K562 (cell line): Measurements from ENCODE around the gene CDC45. TPM values are rescaled to one million over a fixed set of nuclear protein-coding genes. Genes with fewer than 3 reads are reported as not detected.

ENCODE experiments used
- CBFA2T2 ChIP-seq: fragments of 450-650 bp; conservative IDR thresholded peaks from 2 replicates; pipeline ENCODE4 v1.6.1; 2017; ENCODE audit warnings: mild to moderate bottlenecking
- ERF ChIP-seq: fragments of 450-650 bp; formaldehyde crosslinking; IDR thresholded peaks from 2 replicates; pipeline ENCODE4 v1.4.0; 2020; ENCODE audit warnings: mild to moderate bottlenecking, mixed read lengths
- FIP1L1 ChIP-seq: fragments of 200-400 bp; formaldehyde crosslinking; IDR thresholded peaks from 2 replicates; pipeline ENCODE4 v1.6.1; 2018; ENCODE audit warnings: mild to moderate bottlenecking, low read depth, low read length; ENCODE audit not compliant: poor library complexity, severe bottlenecking
- HDAC1 ChIP-seq, 2 experiments: fragments of 450-650 bp; IDR thresholded peaks; 2 replicates each; pipeline ENCODE4 v1.6.1; 2016 to 2017; ENCODE audit warnings: inconsistent platforms in 1 of 2, mild to moderate bottlenecking in 1 of 2, moderate library complexity in 1 of 2
- HIVEP1 ChIP-seq: fragments of 250-450 bp; sonication (Bioruptor Pico); IDR thresholded peaks from 2 replicates; pipeline ENCODE4 v1.4.0; 2020; ENCODE audit warnings: mild to moderate bottlenecking
- HMG20A ChIP-seq: fragments of 450-650 bp; formaldehyde crosslinking; conservative IDR thresholded peaks from 2 replicates; pipeline ENCODE4 v1.4.0; 2020; ENCODE audit warnings: mild to moderate bottlenecking, mixed read lengths
- ILF3 ChIP-seq: fragments of 450-650 bp; IDR thresholded peaks from 2 replicates; pipeline ENCODE4 v1.6.1; 2018; ENCODE audit warnings: antibody characterized with exemption, mild to moderate bottlenecking, moderate library complexity, borderline replicate concordance
- IRF2 ChIP-seq: sonication (generic); formaldehyde crosslinking; IDR thresholded peaks from 2 replicates; pipeline ENCODE4 v1.8.1; 2022; ENCODE audit warnings: mild to moderate bottlenecking, missing genetic modification reagents
- MED1 ChIP-seq: sonication (generic); formaldehyde crosslinking; IDR thresholded peaks from 2 replicates; pipeline ENCODE4 v1.8.1; 2023; ENCODE audit warnings: missing genetic modification reagents, borderline replicate concordance
- MEF2D ChIP-seq: conservative IDR thresholded peaks from 2 replicates; pipeline ENCODE4 v1.6.1; 2016; ENCODE audit warnings: low read depth, missing genetic modification characterization, missing compliant biosample characterization
- NR2C2 ChIP-seq, 2 experiments: fragments of 200-800 bp in 1 of 2; sonication (Bioruptor generic) in 1 of 2; sonication (generic) in 1 of 2; formaldehyde crosslinking in 1 of 2; IDR thresholded peaks; 2 replicates each; pipeline versions ENCODE4 v1.6.1 to v1.8.0; 2016 to 2022; ENCODE audit warnings: mild to moderate bottlenecking in 1 of 2, missing compliant biosample characterization in 1 of 2, missing genetic modification characterization in 1 of 2, missing genetic modification reagents in 1 of 2
- PHF8 ChIP-seq: fragments of 200-600 bp; sonication (generic); IDR thresholded peaks from 2 replicates; pipeline ENCODE4 v1.6.1; 2012; ENCODE audit warnings: mixed run types, mild to moderate bottlenecking, inconsistent platforms, low read length, moderate library complexity, borderline replicate concordance
- SETDB1 ChIP-seq: IDR thresholded peaks from one replicate; pipeline ENCODE4 v1.6.1; 2012; ENCODE audit warnings: low read length, control low read depth, inconsistent platforms
- SREBF1 ChIP-seq: fragments of 150-350 bp; IDR thresholded peaks from 2 replicates; pipeline ENCODE4 v1.6.1; 2014; ENCODE audit warnings: antibody characterized with exemption, low read depth, low read length, borderline replicate concordance
- TAF9B ChIP-seq: fragments of 450-650 bp; IDR thresholded peaks from 2 replicates; pipeline ENCODE4 v1.6.1; 2018; ENCODE audit warnings: mild to moderate bottlenecking; ENCODE audit not compliant: partially characterized antibody
- ZNF696 ChIP-seq: fragments of 250-450 bp; sonication (Bioruptor Pico); conservative IDR thresholded peaks from 2 replicates; pipeline ENCODE4 v1.4.0; 2020; ENCODE audit warnings: mild to moderate bottlenecking, moderate library complexity
- polyA plus RNA-seq, 8 experiments: library from polyadenylated mRNA; depleted of rRNA in 4 of 8; stranded (reverse) in 5 of 8; unstranded in 3 of 8; fragments of >200 nt; fragmentation: Nextera tagmentation in 2 of 8; fragmentation: Illumina TruSeq in 1 of 8; extraction: Ambion mirVana in 2 of 8; extraction: Trizol in 1 of 8; gene quantifications; 2 replicates each; pipeline versions ENCODE4 v1.2.1 to v1.2.3, GENCODE V29; 2011 to 2014; ENCODE audit warnings: inconsistent platforms in 1 of 8, missing spikeins in 1 of 8
- total RNA-seq, 7 experiments: library from RNA; depleted of rRNA in 6 of 7; stranded (reverse); fragments of >200 nt in 6 of 7; fragmentation: Illumina TruSeq in 2 of 7; extraction: Trizol in 2 of 7; gene quantifications; 2 replicates each; pipeline versions ENCODE4 v1.2.1 to v1.2.3, GENCODE V29; 2011 to 2021; ENCODE audit warnings: low replicate concordance in 1 of 7
- TF ChIP-seq, protein P1 (sequence below): fragments of 450-650 bp; IDR thresholded peaks from 2 replicates; pipeline ENCODE4 v1.6.1; 2016; ENCODE audit warnings: missing biosample characterization, missing genetic modification characterization
- TF ChIP-seq, protein P2 (sequence below), 2 experiments: fragments of 450-650 bp in 1 of 2; sonication (generic) in 1 of 2; formaldehyde crosslinking in 1 of 2; IDR thresholded peaks in 1 of 2; conservative IDR thresholded peaks in 1 of 2; 2 replicates each; pipeline versions ENCODE4 v1.6.1 to v1.8.1; 2016 to 2023; ENCODE audit warnings: mild to moderate bottlenecking in 2 of 2, moderate library complexity in 2 of 2, inconsistent platforms in 1 of 2, missing genetic modification reagents in 1 of 2
- TF ChIP-seq, protein P3 (sequence below): fragments of 250-450 bp; sonication (Bioruptor Pico); IDR thresholded peaks from 2 replicates; pipeline ENCODE4 v1.5.0; 2021
- TF ChIP-seq, protein P4 (sequence below): fragments of 450-650 bp; IDR thresholded peaks from 2 replicates; pipeline ENCODE4 v1.6.1; 2016; ENCODE audit warnings: antibody characterized with exemption
- TF ChIP-seq, protein P5 (sequence below), 2 experiments: fragments of 200-800 bp in 1 of 2; sonication (Bioruptor generic) in 1 of 2; sonication (generic) in 1 of 2; formaldehyde crosslinking in 1 of 2; IDR thresholded peaks in 1 of 2; conservative IDR thresholded peaks in 1 of 2; 2 replicates each; pipeline versions ENCODE4 v1.5.0 to v1.6.1; 2016 to 2020; ENCODE audit warnings: missing compliant biosample characterization in 1 of 2, missing genetic modification characterization in 1 of 2, missing genetic modification reagents in 1 of 2

Gene CDC45
- total and polyA plus RNA-seq, 9 of the 15 experiments (the other 6 are each of a cell fraction or from before 2014, with no cell fraction given): 251 to 580 (median 410) TPM

DNA sequence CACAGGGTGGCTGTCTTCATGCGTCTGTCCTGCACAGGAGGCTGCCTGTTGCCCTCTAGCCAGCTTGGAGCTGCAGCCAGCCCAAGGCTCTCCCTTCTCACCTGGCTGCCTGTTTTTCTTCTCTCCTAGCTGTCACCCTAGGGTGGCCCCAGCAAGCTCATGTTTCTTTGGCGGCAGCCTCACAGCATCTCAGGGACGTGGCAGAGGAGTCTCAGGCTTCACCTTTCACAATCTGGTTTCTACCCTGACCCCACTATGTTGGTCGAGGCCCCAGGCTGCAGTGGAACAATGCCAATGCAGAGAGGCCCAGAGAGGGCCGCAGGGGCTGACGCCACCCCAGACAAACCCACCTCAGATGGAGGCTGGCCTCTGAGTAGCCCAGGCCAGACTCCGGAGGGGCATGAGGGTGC, 47.0 kb downstream of the CDC45 start (continued):
- peak; percentile 7 for TF ChIP-seq SETDB1
- TF ChIP-seq NR2C2 (CRISPR knock-in tag; IDR thresholded peaks at IDR 0.05): 0 out of 2 replicates have a peak, but pooled peaks have one; percentile 17
- no peak for TF ChIP-seq NR2C2 (tag; IDR thresholded peaks at IDR 0.05)
- no peak for TF ChIP-seq ILF3
- TF ChIP-seq ERF (CRISPR knock-in tag): no peak
- TF ChIP-seq, protein P1, sequence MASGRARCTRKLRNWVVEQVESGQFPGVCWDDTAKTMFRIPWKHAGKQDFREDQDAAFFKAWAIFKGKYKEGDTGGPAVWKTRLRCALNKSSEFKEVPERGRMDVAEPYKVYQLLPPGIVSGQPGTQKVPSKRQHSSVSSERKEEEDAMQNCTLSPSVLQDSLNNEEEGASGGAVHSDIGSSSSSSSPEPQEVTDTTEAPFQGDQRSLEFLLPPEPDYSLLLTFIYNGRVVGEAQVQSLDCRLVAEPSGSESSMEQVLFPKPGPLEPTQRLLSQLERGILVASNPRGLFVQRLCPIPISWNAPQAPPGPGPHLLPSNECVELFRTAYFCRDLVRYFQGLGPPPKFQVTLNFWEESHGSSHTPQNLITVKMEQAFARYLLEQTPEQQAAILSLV (tag): no peak
- TF ChIP-seq PHF8: 0 out of 2 replicates have a peak, but pooled peaks have one; percentile 16
- TF ChIP-seq MEF2D (tag): no peak
- TF ChIP-seq HDAC1 (IDR thresholded peaks at IDR 0.05): no peak
- peak; percentile 59; the same call in 1 of the 2 replicates for TF ChIP-seq IRF2 (CRISPR knock-in tag)
- TF ChIP-seq, protein P2, sequence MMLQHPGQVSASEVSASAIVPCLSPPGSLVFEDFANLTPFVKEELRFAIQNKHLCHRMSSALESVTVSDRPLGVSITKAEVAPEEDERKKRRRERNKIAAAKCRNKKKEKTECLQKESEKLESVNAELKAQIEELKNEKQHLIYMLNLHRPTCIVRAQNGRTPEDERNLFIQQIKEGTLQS (IDR thresholded peaks at IDR 0.05): no peak
- TF ChIP-seq, protein P2 (CRISPR knock-in tag; conservative IDR thresholded peaks at IDR 0.05): no peak
- no peak for TF ChIP-seq HMG20A (CRISPR knock-in tag)
- TF ChIP-seq HIVEP1 (CRISPR knock-in tag): no peak
- TF ChIP-seq MED1: peak; percentile 44; the same call in 1 of the 2 replicates
- no peak for TF ChIP-seq SREBF1
- TF ChIP-seq CBFA2T2: no peak
- TF ChIP-seq, protein P3, sequence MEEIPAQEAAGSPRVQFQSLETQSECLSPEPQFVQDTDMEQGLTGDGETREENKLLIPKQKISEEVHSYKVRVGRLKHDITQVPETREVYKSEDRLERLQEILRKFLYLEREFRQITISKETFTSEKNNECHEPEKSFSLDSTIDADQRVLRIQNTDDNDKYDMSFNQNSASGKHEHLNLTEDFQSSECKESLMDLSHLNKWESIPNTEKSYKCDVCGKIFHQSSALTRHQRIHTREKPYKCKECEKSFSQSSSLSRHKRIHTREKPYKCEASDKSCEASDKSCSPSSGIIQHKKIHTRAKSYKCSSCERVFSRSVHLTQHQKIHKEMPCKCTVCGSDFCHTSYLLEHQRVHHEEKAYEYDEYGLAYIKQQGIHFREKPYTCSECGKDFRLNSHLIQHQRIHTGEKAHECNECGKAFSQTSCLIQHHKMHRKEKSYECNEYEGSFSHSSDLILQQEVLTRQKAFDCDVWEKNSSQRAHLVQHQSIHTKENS (CRISPR knock-in tag): no peak
- TF ChIP-seq TAF9B: no peak
- TF ChIP-seq FIP1L1: no peak
- TF ChIP-seq, protein P4, sequence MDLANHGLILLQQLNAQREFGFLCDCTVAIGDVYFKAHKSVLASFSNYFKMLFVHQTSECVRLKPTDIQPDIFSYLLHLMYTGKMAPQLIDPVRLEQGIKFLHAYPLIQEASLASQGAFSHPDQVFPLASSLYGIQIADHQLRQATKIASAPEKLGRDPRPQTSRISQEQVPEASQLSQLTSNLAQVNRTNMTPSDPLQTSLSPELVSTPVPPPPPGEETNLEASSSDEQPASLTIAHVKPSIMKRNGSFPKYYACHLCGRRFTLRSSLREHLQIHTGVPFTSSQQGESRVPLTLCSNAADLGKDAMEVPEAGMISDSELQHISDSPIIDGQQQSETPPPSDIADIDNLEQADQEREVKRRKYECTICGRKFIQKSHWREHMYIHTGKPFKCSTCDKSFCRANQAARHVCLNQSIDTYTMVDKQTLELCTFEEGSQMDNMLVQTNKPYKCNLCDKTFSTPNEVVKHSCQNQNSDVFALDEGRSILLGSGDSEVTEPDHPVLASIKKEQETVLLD: no peak
- no peak for TF ChIP-seq ZNF696 (CRISPR knock-in tag)
- TF ChIP-seq, protein P5, sequence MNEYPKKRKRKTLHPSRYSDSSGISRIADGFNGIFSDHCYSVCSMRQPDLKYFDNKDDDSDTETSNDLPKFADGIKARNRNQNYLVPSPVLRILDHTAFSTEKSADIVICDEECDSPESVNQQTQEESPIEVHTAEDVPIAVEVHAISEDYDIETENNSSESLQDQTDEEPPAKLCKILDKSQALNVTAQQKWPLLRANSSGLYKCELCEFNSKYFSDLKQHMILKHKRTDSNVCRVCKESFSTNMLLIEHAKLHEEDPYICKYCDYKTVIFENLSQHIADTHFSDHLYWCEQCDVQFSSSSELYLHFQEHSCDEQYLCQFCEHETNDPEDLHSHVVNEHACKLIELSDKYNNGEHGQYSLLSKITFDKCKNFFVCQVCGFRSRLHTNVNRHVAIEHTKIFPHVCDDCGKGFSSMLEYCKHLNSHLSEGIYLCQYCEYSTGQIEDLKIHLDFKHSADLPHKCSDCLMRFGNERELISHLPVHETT (CRISPR knock-in tag; conservative IDR thresholded peaks at IDR 0.05 in 1 of 2, IDR thresholded peaks at IDR 0.05 in 1 of 2): no peak
